NCI-H446 (cell line): ENCODE measurements around the gene RNF141.

ENCODE experiments used
- DNase-seq, 2 experiments: peaks; one replicate each; lab custom pipeline; 2025; lab: John Stamatoyannopoulos, UW

RNF141 gene

GRCh38 chr11:10522921-10523320, 18.1 kb downstream of the RNF141 start:
- DNase-seq, result no peak

DNA sequence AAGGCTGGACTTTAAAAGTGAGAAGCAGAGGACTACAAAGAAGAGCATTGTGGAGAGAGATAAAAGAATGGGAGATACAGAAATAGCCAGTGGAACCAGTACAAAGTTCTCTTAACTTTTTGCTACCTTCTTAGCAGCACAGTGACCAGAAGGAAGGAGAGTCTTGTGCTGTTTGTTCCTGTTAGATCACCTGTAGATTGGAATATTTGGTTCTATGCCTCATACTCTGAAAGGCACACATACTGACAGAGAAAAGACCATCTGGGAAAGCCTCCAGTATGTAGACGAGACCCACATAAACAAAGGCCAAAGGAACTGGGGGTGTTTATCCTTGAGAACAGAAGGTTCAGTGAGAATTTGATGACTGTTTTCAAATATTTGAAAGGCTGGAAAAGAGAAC, 18.7 kb downstream of the RNF141 start:
- DNase-seq, result no peak

GRCh38 chr11:10520562-10520961, 20.4 kb downstream of the RNF141 start:
- no peak for DNase-seq

GRCh38 chr11:10519630-10520029, 21.4 kb downstream of the RNF141 start:
- DNase-seq, result no peak

- no peak for DNase-seq
These were observed 22.1 kb downstream of the RNF141 start for GRCh38 chr11:10518891-10519290.

- DNase-seq, result no peak
These were observed 22.9 kb downstream of the RNF141 start for GRCh38 chr11:10518123-10518522.

DNA sequence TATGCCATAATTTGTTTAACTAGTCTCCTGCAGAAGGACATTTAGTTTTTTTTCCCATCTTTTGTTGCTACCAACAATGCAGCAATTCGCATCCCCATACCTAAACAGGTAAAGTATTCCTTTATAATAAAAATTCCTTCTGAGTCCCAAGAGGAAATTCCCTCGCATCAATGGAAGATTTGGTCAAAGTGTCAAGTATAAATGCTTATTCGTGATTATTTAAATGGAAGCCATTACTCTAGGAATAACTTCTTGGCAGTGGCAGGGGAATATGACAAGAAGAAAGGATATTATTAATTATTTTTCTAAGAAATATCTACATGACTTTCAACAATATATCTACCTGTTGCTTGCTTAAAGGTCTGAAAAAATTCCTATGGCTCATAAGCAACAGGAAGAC, 25.6 kb downstream of the RNF141 start:
- DNase-seq, result no peak

DNA sequence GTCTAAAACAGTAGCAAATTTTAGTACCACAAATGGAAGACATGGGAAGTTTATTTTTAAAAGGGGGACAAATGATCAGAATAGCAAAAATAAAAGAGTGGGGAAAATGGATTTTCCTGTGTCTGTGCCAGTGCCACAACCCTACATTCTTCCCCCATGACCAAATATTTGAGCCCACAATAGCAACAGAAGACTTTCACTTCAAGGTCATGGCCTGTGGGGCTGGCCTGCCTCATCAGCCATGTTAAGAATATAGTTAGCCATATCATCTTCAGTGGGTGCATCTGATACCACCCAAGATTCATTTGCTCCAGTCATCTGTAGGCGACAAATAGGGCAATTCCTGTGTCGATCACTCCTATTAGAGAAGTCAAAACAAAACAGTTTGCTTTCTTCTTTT, 26.3 kb downstream of the RNF141 start:
- no peak for DNase-seq

- no peak for DNase-seq
These were observed 26.8 kb downstream of the RNF141 start for GRCh38 chr11:10514202-10514601.

DNA sequence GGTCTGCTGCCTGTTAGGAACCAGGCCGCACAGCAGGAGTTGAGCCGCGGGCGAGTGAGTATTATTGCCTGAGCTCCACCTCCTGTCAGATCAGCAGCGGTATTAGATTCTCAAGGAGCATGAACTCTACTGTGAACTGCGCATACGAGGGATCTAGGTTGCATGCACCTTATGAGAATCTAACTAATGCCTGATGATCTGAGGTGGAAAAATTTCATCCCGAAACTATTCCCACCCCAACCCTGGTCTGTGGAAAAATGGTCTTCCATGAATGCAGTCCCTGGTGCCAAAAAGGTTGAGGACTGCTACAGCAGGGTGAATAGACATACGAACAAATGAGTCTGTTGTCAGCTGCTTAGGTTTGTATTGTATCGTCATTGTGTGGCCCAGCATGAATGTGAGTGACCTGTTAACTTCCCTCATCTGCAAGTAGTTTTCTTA, 29.8 kb downstream of the RNF141 start:
- no peak for DNase-seq

- DNase-seq, result no peak
These were observed 35.0 kb downstream of the RNF141 start for GRCh38 chr11:10506008-10506370.

GRCh38 chr11:10505278-10506007, 35.5 kb downstream of the RNF141 start:
- no peak for DNase-seq

DNA sequence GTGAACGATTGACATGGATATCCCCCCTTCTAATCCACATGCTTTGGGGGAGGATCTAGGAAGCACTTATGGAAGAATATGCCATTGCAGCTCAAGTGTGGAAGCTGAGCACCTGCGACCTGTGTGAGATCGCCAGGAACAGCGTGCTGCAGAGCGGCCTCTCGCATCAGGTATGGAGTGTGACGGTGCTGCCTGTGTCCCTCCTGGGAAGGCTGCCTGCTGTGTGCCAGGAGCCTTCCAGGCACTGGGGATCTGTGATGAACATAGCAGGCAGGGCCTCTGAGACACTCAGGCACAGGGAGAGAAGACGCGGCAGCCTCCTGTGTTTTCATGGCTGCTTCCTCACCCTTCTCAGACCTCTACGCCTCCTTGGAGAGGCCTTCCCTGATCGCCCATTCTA, 36.5 kb downstream of the RNF141 start:
- DNase-seq, result no peak

DNA sequence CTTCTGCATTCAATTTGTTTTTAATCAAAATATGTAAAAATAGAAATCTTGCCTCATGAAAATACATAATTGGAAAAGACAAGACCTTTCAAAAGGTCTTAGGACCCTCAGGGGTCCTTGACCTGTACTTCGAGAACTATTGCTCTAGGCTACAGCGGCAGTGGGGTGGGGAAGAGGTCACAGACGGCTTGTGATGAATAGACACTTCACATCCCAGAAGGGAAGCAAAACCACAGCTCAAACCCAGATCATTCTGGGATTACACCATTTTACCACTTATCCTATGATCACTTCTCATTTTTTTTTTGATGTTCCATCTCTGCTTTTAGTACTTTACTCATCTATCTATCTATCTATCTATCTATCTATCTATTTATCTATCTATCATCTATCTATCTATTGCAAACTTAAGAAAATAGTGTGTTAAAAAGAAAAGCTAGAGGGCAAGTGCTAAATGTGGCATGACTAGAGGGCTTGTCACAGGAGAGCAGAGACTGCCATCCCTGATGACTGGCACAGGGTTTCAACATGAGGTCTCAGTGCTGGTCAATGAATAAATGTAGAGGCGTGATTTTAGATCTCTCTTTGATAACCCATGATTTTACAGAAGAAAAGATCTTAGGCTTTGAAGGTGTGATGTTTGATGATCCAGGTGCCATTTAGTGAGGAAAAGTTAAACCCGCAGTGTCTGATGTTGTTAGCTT, 37.1 kb downstream of the RNF141 start:
- DNase-seq, result no peak

DNA sequence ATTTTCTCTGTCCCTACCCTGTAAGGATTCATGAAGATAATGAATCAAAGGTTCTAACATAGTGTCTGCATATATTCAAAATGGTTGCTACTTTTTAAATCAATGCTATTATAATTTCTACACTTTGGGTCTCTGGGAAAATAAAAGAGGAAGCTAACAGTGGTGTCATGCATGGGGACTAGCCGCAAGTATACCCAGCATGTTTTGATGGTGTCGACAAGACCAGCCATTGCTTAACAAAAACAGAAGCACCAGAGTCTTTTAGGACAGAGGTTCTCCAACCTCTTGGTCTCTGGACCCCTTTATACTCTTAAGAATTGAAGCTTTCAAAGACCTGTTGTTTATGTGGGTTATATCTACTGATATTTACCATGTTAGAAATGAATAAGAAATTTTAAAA, 37.8 kb downstream of the RNF141 start:
- DNase-seq, result no peak

- DNase-seq, result no peak
These were observed 38.2 kb downstream of the RNF141 start for GRCh38 chr11:10502770-10503169.

DNA sequence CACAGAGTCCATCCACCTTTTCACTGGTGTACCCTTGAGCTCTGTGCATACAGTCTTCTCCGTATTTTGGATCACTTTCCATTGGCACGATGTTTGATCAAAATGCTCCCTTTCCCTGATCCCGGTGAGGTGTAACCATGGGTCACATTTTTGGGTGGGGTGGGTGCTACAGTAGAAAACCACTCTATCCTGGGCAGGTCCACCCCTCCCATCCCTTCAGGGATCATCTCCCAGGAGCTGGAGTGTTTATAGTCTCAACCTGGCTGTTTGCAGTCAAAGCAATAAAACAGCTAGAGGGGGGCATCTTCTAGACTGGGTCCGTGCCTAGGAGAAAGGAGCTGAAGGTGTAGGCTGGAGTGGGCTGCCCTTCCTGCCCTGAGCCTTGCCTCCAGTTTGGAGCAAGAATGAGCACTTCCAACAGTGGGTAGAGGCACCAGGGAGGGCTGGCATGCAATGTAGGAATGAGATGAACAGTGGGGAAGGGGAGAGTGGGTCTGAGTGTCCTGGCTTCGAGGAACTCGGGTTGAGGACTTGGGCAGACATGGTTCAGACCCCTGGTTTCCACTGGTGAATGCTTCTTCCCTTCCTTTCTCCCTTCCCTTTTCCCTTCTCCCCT, 38.8 kb downstream of the RNF141 start:
- no peak for DNase-seq

- DNase-seq, result no peak
These were observed 40.0 kb downstream of the RNF141 start for GRCh38 chr11:10500757-10501684.

DNA sequence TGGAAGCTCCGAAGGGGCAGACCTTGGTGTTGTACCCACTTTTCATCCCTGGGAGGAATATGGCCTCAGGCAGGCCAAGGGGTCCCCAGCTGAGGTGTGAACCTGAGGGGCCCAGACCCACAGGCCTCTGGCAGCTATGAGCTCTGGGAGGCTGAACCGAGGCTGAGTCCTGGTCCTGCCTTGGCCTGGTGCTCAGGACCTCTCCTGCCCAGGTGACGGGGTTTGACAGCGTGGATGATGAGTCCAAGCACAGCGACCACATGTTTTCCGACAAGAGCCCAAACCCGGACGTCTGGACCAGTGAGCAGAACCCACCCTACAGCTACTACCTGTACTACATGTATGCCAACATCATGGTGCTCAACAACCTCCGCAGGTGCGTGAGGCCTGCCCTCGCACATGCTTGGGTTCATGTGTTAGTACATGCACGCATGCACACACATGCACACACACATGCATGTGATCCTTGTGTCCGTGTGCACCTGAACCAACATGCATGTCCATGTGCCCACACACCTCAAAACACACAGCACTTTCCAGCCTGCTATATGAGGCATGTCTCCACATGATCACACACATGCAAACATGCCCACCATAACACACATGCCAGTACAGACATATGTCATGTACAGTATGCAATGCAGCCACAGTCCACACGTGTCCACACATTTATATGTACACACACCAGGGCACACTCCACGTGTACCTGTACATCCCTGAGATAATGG, 40.9 kb downstream of the RNF141 start:
- no peak for DNase-seq

DNA sequence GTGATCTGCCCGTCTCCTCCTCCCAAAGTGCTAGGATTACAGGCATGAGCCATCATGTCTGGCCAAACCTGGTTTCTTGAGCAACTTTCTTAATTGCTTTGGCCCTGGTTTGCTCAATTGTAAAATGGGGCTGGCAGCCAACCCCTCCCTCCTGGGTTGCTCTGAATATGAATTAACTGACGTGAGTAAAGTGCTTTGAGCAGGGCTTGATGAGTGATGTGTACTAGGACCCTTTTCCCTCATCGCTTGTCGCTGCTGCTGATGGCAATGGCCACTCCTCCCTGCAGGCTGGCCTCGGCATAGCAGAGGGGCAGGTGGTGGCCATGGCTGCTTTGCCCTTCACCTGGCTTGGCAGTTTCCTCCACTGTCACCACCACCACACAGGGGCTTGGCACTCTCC, 41.5 kb downstream of the RNF141 start:
- DNase-seq, result peak in 1 of 2 experiments; percentile 22

DNA sequence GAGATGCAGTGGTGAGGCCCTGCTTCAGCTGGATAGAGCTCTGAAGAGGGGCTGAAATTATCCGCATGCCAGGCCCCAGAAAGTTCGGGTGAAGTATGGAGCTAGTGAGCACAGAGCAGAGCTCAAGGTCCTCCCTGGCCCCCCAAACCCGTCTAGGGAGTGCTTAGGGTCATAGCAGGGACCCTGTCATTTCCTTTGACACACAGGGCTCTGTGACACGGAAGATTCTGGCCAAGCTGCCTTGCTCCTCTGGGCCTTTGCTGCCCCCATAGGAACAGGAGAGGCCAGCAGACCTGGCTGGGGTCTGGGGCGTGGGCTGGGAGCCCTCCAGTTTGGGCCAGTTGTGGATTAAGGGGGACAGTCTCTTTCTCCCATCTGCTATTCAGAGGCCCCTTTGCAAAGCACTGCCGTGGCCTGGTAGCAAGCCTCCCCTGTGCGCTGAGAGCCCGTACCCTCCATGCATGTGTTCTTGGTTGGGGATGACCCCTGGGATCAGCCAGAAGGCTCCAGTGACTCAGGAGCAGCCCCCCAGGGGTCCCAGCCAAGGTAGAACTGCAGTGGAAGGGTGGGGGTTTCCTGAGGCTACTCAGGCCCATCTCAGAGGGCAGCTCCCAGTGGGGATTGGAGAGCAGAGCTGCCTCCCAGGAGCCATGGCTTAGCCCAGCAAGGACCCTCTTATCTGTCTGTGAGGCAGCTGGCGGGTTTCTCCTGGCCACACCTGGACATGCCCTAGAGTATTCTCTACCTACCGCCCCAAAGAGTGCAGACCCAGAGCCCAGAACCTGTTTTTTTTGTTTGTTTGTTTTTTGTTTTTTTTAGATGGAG, 42.3 kb downstream of the RNF141 start:
- DNase-seq, result no peak
